GM19397 (cell line): Measurements from ENCODE around the gene KRTAP5-9.
"Not testable (repeated sequence)": the region's sequence is repeated elsewhere in the genome, so short reads cannot be mapped to it uniquely, and the experiment has no call there.

Experiments
- ATAC-seq: cut with Tn5 transposase; IDR thresholded peaks from one replicate; pipeline ENCODE4 v1.9.1; 2021; ENCODE audit warnings: mild to moderate bottlenecking, moderate library complexity; ENCODE audit not compliant: unreplicated experiment

The KRTAP5-9 gene

GRCh38 chr11:71548120-71548519 is at the start of gene KRTAP5-9:
Gene KRTAP5-9 (plus strand): TSS chr11:71548420. CDS start chr11:71548658, 238 bp downstream.
- ATAC-seq = no peak

- no peak for ATAC-seq
Measured at GRCh38 chr11:71499125-71499524, 49.1 kb upstream of the KRTAP5-9 start.

- ATAC-seq = no peak
Measured at GRCh38 chr11:71499546-71499945, 48.7 kb upstream of the KRTAP5-9 start.

GRCh38 chr11:71500601-71501021 is 47.6 kb upstream of the KRTAP5-9 start:
- no peak for ATAC-seq

GRCh38 chr11:71501071-71501985 is 46.9 kb upstream of the KRTAP5-9 start:
- no peak for ATAC-seq

GRCh38 chr11:71502026-71502425 is 46.2 kb upstream of the KRTAP5-9 start:
- no peak for ATAC-seq

GRCh38 chr11:71502871-71503435 is 45.3 kb upstream of the KRTAP5-9 start:
- ATAC-seq = no peak

- no peak for ATAC-seq
Measured at GRCh38 chr11:71504531-71504930, 43.7 kb upstream of the KRTAP5-9 start.

GRCh38 chr11:71505001-71505400 is 43.2 kb upstream of the KRTAP5-9 start:
- ATAC-seq = no peak

- ATAC-seq = no peak
Measured at GRCh38 chr11:71505781-71506180, 42.4 kb upstream of the KRTAP5-9 start.

GRCh38 chr11:71507102-71507501 is 41.1 kb upstream of the KRTAP5-9 start:
- ATAC-seq = no peak

GRCh38 chr11:71518506-71519471 is 29.4 kb upstream of the KRTAP5-9 start:
- no peak for ATAC-seq

- no peak for ATAC-seq
Measured at GRCh38 chr11:71519546-71519945, 28.7 kb upstream of the KRTAP5-9 start.

GRCh38 chr11:71525188-71525937 is 22.9 kb upstream of the KRTAP5-9 start:
- no peak for ATAC-seq

GRCh38 chr11:71525938-71526495 is 22.2 kb upstream of the KRTAP5-9 start:
- ATAC-seq = no peak

GRCh38 chr11:71526796-71527575 is 21.2 kb upstream of the KRTAP5-9 start, which contains the start of gene KRTAP5-7:
Gene KRTAP5-7 (plus strand): TSS chr11:71527267. CDS start chr11:71527301, 34 bp downstream.
- ATAC-seq = not testable (repeated sequence)

- no peak for ATAC-seq
Measured at GRCh38 chr11:71527576-71528210, 20.5 kb upstream of the KRTAP5-9 start.

- ATAC-seq = no peak
Measured at GRCh38 chr11:71530602-71531001, 17.6 kb upstream of the KRTAP5-9 start.
